OCI-LY3 (cell line): Measurements from ENCODE around the gene HYI.

ENCODE experiments used
- CTCF ChIP-seq: fragments of 200-600, 300-600 bp; sonication (generic); IDR thresholded peaks from 2 replicates; pipeline ENCODE4 v1.5.1; 2014; ENCODE audit warnings: antibody characterized with exemption, low read length, low read depth
- EZH2phosphoT487 ChIP-seq: fragments of 200-600 bp; shearing (Covaris generic); IDR thresholded peaks from 2 replicates; pipeline ENCODE4 v1.6.1; 2018; ENCODE audit warnings: antibody characterized with exemption, mixed run types, low read depth

GRCh38 chr1:43454270-43455011 is 710 bp upstream of the HYI start:
- TF ChIP-seq EZH2phosphoT487 (no peak), CTCF (no peak)
